ENCODE measurements around the gene NCOA1.
A peak's percentile ranks its signal among the peaks of the same experiment; 100 is the strongest.
"Not testable (repeated sequence)": the region's sequence is repeated elsewhere in the genome, so short reads cannot be mapped to it uniquely, and the experiment has no call there.

The NCOA1 gene

GRCh38 chr2:24541621-24542020, 50.6 kb downstream of the NCOA1 start:
- no peak for DNase-seq

DNA sequence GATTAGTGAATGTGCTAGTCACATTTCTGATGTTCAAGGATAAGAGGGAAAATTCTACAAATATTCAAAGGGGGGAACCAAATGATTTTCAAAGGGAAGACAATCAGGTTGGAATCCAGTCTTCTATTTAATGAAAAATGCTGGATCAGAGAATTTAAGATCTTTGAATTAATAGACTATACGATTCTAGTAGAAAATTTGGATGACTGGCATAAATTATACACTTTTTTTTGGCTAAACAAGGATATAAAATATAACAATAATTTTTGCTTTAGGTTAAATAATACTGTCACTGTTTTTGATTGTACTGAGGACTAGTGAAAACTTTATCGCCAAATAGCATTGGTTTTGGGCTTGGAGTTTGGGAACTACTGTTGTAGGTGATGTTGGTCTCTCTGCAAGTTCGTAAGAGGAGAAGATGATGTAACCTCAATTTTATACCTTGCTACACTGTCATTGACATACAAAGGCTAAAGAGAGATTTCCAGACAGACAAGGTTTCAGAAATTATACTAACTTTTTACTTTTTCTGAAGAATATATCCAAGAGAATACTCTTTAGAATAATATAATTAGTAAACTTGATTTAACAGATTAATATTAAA, 51.3 kb downstream of the NCOA1 start:
- DNase-seq, result no peak

DNA sequence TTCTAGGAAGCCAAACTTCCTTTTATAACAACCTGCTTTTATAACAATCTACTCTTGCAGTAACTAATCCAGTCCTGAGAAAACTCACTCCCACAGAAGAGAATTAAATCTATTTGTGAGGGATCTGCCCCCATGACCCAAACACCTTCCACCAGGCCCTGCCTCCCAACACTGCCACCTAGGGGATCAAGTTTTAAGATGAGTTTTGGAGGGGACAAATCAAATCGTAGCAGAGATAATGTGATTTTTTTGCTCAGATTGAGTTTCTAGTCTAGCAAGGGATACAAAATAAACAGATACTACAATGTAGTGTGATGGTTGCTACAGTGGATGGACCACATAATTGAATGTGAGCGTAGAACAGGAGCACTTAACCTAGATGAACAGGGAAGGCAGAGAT, 52.2 kb downstream of the NCOA1 start:
- no peak for DNase-seq

DNA sequence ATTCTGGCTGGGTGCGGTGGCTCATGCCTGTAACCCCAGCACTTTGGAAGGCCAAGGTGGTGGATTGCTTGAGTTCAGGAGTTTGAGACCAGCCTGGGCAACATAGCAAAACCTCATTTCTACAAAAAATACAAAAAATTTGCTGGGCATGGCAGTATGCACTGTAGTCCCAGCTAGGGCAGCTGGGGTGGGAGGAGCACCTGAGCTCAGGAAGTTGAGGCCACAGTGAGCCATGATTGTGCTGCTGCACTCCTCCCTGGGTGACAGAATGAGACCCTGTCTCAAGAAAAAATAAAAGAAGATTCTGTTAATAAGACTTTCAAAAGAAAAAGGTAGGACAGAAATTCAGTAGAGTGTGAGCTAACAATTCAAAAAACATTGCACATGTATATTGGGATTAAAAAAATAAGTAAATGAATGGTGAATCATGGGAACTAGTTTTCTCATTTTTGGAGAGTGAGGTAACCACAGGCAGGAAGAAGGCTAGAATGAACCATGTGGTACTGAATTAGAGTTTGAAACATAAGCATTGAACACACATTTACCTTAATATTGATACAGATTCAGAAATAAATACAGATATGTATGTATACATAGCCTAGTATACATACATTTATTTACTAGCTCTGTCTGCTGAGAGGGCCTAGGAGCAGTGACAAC, 53.5 kb downstream of the NCOA1 start:
- no peak for DNase-seq

- DNase-seq, result no peak
These were observed 55.6 kb downstream of the NCOA1 start for GRCh38 chr2:24546669-24547068.

GRCh38 chr2:24548058-24548457, 57.0 kb downstream of the NCOA1 start:
- DNase-seq, result no peak

GRCh38 chr2:24550301-24550700, 59.2 kb downstream of the NCOA1 start:
- DNase-seq, result not testable (repeated sequence)

DNA sequence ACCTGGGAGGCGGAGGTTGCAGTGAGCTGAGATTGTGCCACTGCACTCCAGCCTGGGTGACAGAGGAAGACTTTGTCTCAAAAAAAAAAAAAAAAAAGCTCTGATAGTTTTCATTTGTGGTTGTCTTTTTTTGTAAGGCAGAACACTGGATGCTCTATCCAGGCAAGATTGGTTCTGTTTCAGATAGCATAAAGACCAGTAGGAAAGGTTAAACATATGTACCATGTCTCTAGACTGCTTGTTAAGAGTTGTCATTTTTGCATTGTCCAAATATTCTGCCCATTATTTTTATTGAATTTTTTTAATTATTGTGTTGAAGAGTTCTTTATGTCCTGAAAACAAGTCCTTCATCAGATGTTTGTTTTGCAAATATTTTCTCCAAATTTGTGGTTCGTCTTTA, 60.0 kb downstream of the NCOA1 start:
- DNase-seq, result no peak

DNA sequence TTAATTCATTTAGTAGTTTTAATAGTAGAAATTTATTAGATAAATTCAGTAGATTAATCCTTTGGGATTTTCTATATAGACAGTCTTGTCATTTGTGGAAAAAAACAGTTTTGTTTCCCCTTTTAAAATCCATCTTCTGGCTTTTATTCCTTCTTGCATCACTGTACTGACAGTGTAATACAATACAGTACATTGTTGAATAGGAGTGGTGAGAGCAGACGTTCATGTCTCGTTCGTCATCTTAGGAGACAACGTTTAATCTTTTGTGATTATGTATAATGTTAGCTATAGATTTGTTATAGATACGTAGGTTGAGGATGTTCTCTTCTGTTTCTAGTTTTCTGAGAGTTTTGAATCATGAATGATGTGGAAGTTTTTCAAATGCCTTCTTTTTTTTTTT, 61.8 kb downstream of the NCOA1 start:
- no peak for DNase-seq

- DNase-seq, result no peak
These were observed 67.9 kb downstream of the NCOA1 start for GRCh38 chr2:24558781-24559472.

DNA sequence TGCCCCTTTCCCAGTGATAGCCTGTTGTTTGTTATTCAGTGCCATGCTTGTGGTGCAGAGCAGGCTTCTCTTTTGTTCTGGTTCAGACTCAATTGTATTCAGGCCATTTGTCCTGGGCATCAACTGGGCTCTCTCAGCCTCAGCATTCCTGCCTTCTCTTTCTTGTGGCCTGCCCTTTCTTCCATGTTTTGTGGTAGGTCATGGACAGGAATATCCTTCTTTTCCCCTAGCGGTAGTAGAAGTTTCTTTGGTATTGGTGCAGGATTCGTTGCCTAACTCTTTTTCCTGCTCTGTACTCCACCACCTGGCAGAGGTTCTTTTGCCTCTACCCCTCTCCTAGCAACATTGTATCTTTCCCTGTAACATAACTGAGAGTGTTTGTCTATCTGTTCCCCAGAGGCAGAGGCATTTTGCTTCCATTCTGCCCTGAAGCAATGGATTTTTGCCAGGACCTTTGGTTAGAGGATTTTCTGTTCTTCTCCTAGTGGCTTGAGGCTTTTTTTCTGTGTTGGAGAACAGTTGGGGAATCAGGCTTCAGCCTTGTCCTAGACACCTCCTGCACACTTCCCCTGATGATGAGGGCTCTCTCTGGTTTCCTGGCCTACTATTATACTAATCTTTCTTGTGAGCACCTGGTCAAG, 68.5 kb downstream of the NCOA1 start:
- peak; percentile 1 for DNase-seq

DNA sequence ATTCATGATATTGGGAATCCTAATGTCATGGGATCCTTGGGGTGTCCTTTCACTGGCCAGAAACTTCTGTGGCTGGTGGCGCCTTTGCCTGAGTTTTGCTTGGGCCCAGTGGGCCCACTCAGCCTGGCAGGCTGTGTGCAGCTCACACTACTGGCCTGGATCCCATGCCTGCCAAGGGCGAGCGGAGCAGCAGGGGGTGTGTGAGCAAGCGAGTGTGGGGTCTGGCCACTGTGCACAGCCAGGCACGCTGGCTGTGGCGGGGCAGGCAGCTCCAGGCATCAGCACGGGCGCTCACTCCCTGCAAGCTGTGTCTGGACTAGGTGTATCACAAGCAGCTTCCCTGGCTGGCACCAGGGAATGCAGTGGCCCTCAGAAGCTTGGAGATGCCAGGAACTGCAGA, 74.5 kb downstream of the NCOA1 start:
- DNase-seq, result no peak

- no peak for DNase-seq
These were observed 75.2 kb downstream of the NCOA1 start for GRCh38 chr2:24566209-24566608.

- no peak for DNase-seq
These were observed 75.6 kb downstream of the NCOA1 start for GRCh38 chr2:24566630-24567029.

DNA sequence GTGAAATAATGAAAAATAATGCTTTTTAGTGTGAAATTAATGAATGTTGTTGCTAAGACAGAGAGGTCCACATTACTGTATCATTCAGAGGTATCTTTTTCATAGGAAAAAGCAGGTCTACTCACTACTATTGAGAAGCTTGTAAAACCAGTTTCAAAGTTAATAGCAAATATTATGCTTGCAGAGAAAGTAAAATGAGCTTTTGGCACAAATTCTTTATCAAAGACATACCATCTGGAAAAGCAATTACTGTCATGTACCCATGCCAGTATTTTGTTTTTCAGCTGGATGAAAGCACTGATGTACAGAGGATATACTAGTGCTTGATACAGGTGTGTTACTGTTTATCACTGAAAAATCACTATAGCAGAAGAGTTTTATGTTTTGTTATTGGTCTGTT, 77.5 kb downstream of the NCOA1 start:
- DNase-seq, result no peak

GRCh38 chr2:24569565-24569964, 78.5 kb downstream of the NCOA1 start:
- not testable (repeated sequence) for DNase-seq

GRCh38 chr2:24570225-24570624, 79.2 kb downstream of the NCOA1 start:
- DNase-seq, result no peak

DNA sequence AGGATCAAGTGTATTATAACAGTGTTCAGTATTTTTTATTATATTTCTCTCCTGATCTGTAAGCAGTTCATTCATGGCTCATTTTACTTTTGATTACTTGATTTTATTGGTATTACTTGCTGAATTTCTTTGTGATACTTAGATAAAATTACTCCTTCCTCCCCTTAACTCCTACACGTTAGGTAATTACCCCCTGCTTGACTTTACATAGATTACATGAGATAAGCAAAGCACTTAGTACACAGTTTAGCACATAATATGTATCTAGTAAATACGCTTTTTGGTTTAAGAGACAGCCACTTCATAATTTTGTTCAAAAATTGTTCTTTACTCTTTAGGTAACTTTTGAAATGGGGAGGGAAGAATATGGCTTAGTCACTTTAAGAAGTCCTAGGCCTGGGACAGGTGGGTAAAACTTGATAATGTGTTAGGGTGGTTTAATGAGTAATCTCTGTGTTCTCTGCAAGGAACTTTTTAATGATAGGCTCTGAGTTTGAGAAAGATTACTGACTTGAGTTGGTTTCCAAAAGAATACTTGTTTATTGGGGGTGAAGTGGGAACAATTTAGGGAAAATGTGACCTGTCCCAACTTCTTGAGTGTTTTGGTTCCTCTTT, 80.9 kb downstream of the NCOA1 start:
- DNase-seq, result no peak

GRCh38 chr2:24576146-24576545, 85.1 kb downstream of the NCOA1 start:
- no peak for DNase-seq

- DNase-seq, result no peak
These were observed 85.6 kb downstream of the NCOA1 start for GRCh38 chr2:24576617-24577016.

- no peak for DNase-seq
These were observed 86.4 kb downstream of the NCOA1 start for GRCh38 chr2:24577481-24577880.

- DNase-seq, result no peak
These were observed 88.2 kb downstream of the NCOA1 start for GRCh38 chr2:24579053-24579803.

Data from fibroblast of skin of abdomen (primary cell).